ENCODE results near the gene RFX1.

Gene RFX1

DNA sequence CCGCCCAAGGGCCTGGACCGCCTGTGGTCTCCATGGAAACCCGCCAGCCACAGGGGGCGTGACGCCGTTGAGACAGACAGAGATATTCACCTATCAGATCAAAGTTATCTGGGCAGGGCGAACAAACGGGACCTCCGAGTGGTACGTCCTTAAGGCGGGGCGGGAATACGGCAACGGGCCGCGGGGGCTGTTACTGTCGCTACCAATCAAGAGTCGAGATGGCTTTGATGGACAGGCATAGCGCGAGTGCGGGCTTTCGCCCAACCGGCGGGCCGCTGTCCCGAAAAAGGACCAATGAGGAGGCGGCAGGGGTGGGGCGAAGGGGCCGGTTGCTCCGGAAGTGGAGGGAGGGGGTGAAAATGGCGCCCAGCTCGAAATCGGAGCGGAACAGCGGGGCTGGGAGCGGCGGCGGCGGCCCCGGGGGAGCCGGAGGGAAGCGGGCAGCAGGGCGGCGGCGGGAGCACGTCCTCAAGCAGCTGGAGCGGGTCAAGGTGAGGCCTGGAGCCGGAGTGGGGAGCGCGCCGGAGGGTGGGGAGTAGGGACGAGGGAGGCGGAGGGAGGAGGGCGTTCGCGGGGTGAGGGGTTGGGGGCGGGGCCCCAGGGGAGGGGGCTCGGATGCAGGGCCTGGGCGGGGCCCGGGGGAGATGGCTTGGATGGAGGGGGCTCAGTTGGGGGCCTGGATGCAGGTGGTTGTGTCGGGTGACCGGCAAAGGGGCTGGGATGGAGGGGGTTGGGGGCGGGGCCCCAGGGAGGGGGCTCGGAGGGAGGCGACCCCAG lies 53.8 kb downstream of the RFX1 start, which contains the start of gene DCAF15:
DCAF15 (plus strand) TSS at position 356 of the 777 bp plus-strand sequence; CDS start at position 360, 4 bp downstream.
- Histone ChIP-seq H3K4me3 (ENCODE audit: low read length) (peak within 1 kb of the TSS; percentile 88), H3K36me3 (ENCODE audit: control insufficient read depth, insufficient read depth, low read length) (peaks cover 14% of the 10 kb centered on the region), H3K4me1 (ENCODE audit: control insufficient read depth, insufficient read depth, low read length) (peaks cover 12% of the 10 kb centered on the region), H3K9ac (ENCODE audit: low read length) (peak within 1 kb of the TSS; percentile 71), H3K9me3 (ENCODE audit: control insufficient read depth, low read length) (no peaks in the 10 kb centered on the region), H3K27me3 (ENCODE audit: control insufficient read depth, insufficient read depth, low read length) (no peaks in the 10 kb centered on the region)

DNA sequence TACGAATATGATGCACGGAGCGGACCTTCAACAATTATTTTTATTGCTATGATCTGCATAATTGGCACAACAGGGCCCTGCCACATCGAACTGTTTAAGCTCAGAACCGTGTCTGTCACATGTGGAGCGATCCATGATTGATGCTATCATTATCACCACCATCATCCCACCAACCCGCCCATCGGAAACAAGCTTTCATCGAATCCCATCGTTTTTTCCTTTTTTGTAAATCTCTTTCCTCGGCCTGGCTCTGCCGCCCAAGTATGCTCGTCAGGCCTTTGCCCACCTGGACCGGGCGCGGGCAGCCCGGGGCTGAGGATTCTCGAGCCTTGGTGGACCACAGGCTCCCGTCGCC lies 54.3 kb downstream of the RFX1 start:
- Histone ChIP-seq H3K4me3 (ENCODE audit: low read length) (no peak overlapping the region), H3K9ac (ENCODE audit: low read length) (no peak overlapping the region), H3K9me3 (ENCODE audit: control insufficient read depth, low read length) (no peaks in the 10 kb centered on the region), H3K36me3 (ENCODE audit: control insufficient read depth, insufficient read depth, low read length) (peaks cover 13% of the 10 kb centered on the region), H3K27me3 (ENCODE audit: control insufficient read depth, insufficient read depth, low read length) (no peaks in the 10 kb centered on the region), H3K4me1 (ENCODE audit: control insufficient read depth, insufficient read depth, low read length) (peaks cover 12% of the 10 kb centered on the region)

- H3K36me3 ChIP-seq (ENCODE audit: control insufficient read depth, insufficient read depth, low read length) = peaks cover 6% of the 10 kb centered on the region
- no peak overlapping the region for H3K9ac ChIP-seq (ENCODE audit: low read length)
- H3K4me3 ChIP-seq (ENCODE audit: low read length) = no peak overlapping the region
- H3K9me3 ChIP-seq (ENCODE audit: control insufficient read depth, low read length) = no peaks in the 10 kb centered on the region
- no peaks in the 10 kb centered on the region for H3K27me3 ChIP-seq (ENCODE audit: control insufficient read depth, insufficient read depth, low read length)
- H3K4me1 ChIP-seq (ENCODE audit: control insufficient read depth, insufficient read depth, low read length) = peaks cover 12% of the 10 kb centered on the region
Observed at GRCh38 chr19:13951043-13951442, 55.1 kb downstream of the RFX1 start.

DNA sequence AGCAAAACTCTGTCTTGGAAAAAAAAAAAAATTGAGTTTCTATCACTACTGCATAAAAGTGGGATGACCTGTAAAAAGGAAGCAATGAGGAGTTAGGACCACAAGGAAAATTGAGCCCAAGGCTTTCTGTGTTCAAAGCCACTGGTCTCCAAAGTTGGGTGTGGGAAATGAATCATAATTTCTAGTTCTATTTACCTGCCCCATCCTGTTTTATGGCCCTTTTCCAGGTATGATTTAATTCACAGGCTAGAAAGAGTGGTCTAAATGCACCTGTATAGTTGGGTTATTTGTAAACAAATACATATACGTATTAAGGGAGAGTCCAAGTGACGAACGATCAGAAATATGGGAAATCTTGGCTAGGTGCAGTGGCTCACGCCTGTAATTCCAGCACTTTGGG lies 59.7 kb downstream of the RFX1 start:
- Histone ChIP-seq H3K9me3 (ENCODE audit: control insufficient read depth, low read length) (no peaks in the 10 kb centered on the region), H3K36me3 (ENCODE audit: control insufficient read depth, insufficient read depth, low read length) (no peaks in the 10 kb centered on the region), H3K9ac (ENCODE audit: low read length) (no peak overlapping the region), H3K4me1 (ENCODE audit: control insufficient read depth, insufficient read depth, low read length) (no peaks in the 10 kb centered on the region), H3K4me3 (ENCODE audit: low read length) (no peak overlapping the region), H3K27me3 (ENCODE audit: control insufficient read depth, insufficient read depth, low read length) (no peaks in the 10 kb centered on the region)

- Histone ChIP-seq H3K9ac (ENCODE audit: low read length) (no peak overlapping the region), H3K4me3 (ENCODE audit: low read length) (no peak overlapping the region), H3K4me1 (ENCODE audit: control insufficient read depth, insufficient read depth, low read length) (no peaks in the 10 kb centered on the region)
Observed at GRCh38 chr19:13942023-13942684, 64.0 kb downstream of the RFX1 start.

GRCh38 chr19:13938301-13939064 lies 67.6 kb downstream of the RFX1 start, which contains the start of gene PODNL1:
PODNL1 (minus strand) TSS chr19:13938417; CDS start chr19:13938181, 236 bp downstream.
- no peaks in the 10 kb centered on the region for H3K36me3 ChIP-seq (ENCODE audit: control insufficient read depth, insufficient read depth, low read length)
- H3K4me1 ChIP-seq (ENCODE audit: control insufficient read depth, insufficient read depth, low read length) = no peaks in the 10 kb centered on the region
- H3K4me3 ChIP-seq (ENCODE audit: low read length) = no peak within 1 kb of the TSS
- H3K27me3 ChIP-seq (ENCODE audit: control insufficient read depth, insufficient read depth, low read length) = peaks cover 9% of the 10 kb centered on the region
- no peak within 1 kb of the TSS for H3K9ac ChIP-seq (ENCODE audit: low read length)
- H3K9me3 ChIP-seq (ENCODE audit: control insufficient read depth, low read length) = no peaks in the 10 kb centered on the region

More at GRCh38 chr19:13942023-13942684, 64.0 kb downstream of the RFX1 start:
- H3K9me3 ChIP-seq (ENCODE audit: control insufficient read depth, low read length) = no peaks in the 10 kb centered on the region
- H3K27me3 ChIP-seq (ENCODE audit: control insufficient read depth, insufficient read depth, low read length) = peaks cover 9% of the 10 kb centered on the region
- H3K36me3 ChIP-seq (ENCODE audit: control insufficient read depth, insufficient read depth, low read length) = no peaks in the 10 kb centered on the region

GRCh38 chr19:13937479-13938300 lies 68.4 kb downstream of the RFX1 start:
- H3K9ac ChIP-seq (ENCODE audit: low read length) = no peak overlapping the region
- no peaks in the 10 kb centered on the region for H3K9me3 ChIP-seq (ENCODE audit: control insufficient read depth, low read length)
- no peaks in the 10 kb centered on the region for H3K4me1 ChIP-seq (ENCODE audit: control insufficient read depth, insufficient read depth, low read length)
- H3K27me3 ChIP-seq (ENCODE audit: control insufficient read depth, insufficient read depth, low read length) = peaks cover 9% of the 10 kb centered on the region
- H3K4me3 ChIP-seq (ENCODE audit: low read length) = no peak overlapping the region
- no peaks in the 10 kb centered on the region for H3K36me3 ChIP-seq (ENCODE audit: control insufficient read depth, insufficient read depth, low read length)

GRCh38 chr19:13935765-13936510 lies 70.2 kb downstream of the RFX1 start:
- Histone ChIP-seq H3K27me3 (ENCODE audit: control insufficient read depth, insufficient read depth, low read length) (peaks cover 9% of the 10 kb centered on the region), H3K9me3 (ENCODE audit: control insufficient read depth, low read length) (no peaks in the 10 kb centered on the region), H3K4me1 (ENCODE audit: control insufficient read depth, insufficient read depth, low read length) (no peaks in the 10 kb centered on the region)

DNA sequence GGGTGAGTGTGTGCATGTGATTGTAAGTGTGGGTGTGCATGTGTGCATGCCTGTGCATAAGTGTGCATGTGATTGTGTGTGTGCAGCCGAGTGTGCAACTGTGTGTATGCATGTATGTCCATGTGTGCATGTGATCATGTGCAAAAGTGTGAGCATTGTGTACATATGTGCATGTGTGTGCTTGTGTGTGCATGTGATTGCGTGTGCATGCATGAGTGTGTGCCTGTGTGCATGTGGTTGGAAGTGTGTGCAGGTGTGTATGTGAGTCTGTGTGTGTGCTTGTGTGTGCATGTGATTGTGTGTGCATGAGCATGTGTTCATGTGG lies 71.4 kb downstream of the RFX1 start:
- no peaks in the 10 kb centered on the region for H3K9me3 ChIP-seq (ENCODE audit: control insufficient read depth, low read length)
- H3K27me3 ChIP-seq (ENCODE audit: control insufficient read depth, insufficient read depth, low read length) = peaks cover 9% of the 10 kb centered on the region
- no peaks in the 10 kb centered on the region for H3K4me1 ChIP-seq (ENCODE audit: control insufficient read depth, insufficient read depth, low read length)
- H3K4me3 ChIP-seq (ENCODE audit: low read length) = no peak overlapping the region
- H3K9ac ChIP-seq (ENCODE audit: low read length) = no peak overlapping the region
- no peaks in the 10 kb centered on the region for H3K36me3 ChIP-seq (ENCODE audit: control insufficient read depth, insufficient read depth, low read length)

More at GRCh38 chr19:13935765-13936510, 70.2 kb downstream of the RFX1 start:
- H3K36me3 ChIP-seq (ENCODE audit: control insufficient read depth, insufficient read depth, low read length) = no peaks in the 10 kb centered on the region
- no peak overlapping the region for H3K9ac ChIP-seq (ENCODE audit: low read length)
- no peak overlapping the region for H3K4me3 ChIP-seq (ENCODE audit: low read length)

DNA sequence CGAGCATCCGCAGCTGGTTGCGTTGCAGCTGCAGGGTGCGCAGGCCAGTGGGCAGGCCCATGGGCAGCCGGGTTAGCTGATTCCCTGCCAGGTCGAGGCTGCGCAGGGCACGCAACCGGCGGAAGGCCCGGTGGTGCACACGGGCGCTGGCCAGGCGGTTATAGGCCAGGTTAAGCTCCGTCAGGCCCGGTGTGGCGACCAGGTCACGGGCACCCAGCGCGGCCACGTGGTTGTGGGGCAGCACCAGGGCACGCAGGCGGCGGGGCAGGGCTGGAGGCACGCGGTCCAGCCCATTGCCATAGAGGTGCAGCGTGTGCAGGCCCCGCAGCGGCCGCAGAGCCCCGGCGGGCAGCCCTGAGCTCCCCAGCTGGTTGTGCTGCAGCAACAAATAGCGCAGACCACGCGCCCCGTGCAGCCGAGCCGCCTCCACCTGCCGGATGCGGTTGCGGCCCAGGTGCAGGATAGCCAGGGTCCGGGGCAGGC lies 73.2 kb downstream of the RFX1 start:
- Histone ChIP-seq H3K4me1 (ENCODE audit: control insufficient read depth, insufficient read depth, low read length) (no peaks in the 10 kb centered on the region), H3K9ac (ENCODE audit: low read length) (no peak overlapping the region), H3K9me3 (ENCODE audit: control insufficient read depth, low read length) (no peaks in the 10 kb centered on the region), H3K4me3 (ENCODE audit: low read length) (no peak overlapping the region), H3K36me3 (ENCODE audit: control insufficient read depth, insufficient read depth, low read length) (peaks cover 5% of the 10 kb centered on the region), H3K27me3 (ENCODE audit: control insufficient read depth, insufficient read depth, low read length) (peaks cover 6% of the 10 kb centered on the region)

- Histone ChIP-seq H3K9ac (ENCODE audit: low read length) (no peak overlapping the region), H3K9me3 (ENCODE audit: control insufficient read depth, low read length) (no peaks in the 10 kb centered on the region), H3K36me3 (ENCODE audit: control insufficient read depth, insufficient read depth, low read length) (peaks cover 5% of the 10 kb centered on the region), H3K4me1 (ENCODE audit: control insufficient read depth, insufficient read depth, low read length) (no peaks in the 10 kb centered on the region), H3K27me3 (ENCODE audit: control insufficient read depth, insufficient read depth, low read length) (peaks cover under 1% of the 10 kb centered on the region), H3K4me3 (ENCODE audit: low read length) (no peak overlapping the region)
Observed at GRCh38 chr19:13932149-13932637, 73.9 kb downstream of the RFX1 start.

All from mucosa of stomach (tissue), 1 donor.